ENCODE results near the gene AADACL2. TPM values are rescaled to one million over a fixed set of nuclear protein-coding genes. Genes with fewer than 3 reads are reported as not detected.
"Not testable (repeated sequence)": the region's sequence is repeated elsewhere in the genome, so short reads cannot be mapped to it uniquely, and the experiment has no call there.

The AADACL2 gene
- not detected for total RNA-seq

GRCh38 chr3:151733613-151734012 is at the start of gene AADACL2:
TSS of gene AADACL2 (plus strand) at chr3:151733927. CDS start at chr3:151734036, 109 bp downstream.
- DNase-seq, result no peak

DNA sequence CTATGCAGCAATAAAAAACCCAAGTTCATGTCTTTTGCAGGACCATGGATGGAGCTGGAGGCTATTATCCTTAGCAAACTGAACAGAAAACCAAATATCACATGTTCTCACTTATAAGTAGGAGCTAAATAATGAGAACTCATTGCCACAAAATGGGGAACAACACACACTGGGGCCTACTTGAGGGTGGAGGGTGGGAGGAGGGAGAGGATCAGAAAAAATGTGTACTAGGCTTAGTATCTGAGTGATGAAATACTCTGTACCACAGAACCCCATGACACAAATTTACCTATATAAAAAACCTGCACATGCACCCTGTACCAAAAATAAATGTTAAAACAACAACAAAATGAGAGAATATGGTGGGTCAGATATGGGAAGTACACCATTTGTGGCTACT is 49.6 kb upstream of the AADACL2 start:
- DNase-seq, result no peak

DNA sequence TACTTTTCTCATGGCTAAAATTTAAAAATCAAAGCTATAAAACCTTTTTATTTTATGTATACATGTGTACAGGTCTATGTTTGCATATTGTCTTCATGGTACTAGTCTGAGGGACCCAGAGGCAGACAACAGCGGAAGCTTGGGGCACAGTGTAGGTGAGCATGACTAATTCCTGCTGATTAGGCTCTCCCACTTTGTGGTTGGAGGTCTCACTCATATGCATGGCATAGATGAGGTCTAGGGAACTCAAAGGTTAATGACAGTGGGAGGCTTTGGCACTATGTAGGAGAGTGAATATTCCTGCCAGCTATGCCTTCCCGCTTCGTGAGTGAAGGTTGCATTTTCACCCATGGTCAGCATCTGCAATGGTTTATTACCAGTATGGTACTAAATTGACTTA is 47.5 kb upstream of the AADACL2 start:
- DNase-seq, result no peak

DNA sequence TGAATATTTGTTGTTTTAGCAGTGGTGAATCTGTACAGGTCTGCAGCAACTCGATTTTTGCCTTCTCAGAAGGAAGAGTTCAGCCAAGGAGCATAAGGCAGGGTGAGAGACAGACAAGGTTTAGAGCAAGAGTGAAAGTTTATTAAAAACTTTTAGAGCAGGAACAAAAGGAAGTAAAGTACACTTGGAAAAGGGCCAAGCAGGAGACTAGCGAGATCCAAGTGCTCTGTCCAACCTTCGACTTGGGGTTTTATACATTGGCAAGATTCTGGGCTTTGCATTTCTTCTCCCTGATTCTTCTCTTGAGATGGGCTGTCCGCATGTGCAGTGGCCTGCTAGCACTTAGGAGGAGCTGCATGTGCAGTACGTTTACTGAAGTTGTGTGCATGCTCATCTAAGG is 46.7 kb upstream of the AADACL2 start:
- DNase-seq, result no peak

GRCh38 chr3:151688571-151688970 is 45.2 kb upstream of the AADACL2 start:
- DNase-seq, result no peak

DNA sequence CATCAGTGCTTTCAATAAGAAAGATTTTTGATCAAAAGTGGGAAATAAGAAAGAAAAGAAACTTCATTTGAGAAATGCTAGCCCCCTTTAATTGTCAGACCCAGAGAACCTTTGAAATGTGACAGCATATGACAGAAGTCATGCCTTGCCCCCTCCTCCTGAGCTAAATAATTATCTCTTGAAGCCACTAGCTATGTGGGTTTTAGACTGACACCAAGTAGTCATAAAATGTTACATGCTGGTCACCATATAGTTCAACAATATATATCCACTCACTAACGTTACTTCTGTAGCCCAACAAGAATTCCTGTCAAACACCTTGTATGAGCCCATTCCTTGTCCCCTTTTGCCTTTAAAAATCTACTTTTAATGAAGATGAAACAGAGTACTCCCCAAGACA is 43.1 kb upstream of the AADACL2 start:
- no peak for DNase-seq

- DNase-seq, result no peak
These were observed 36.2 kb upstream of the AADACL2 start for GRCh38 chr3:151697496-151697895.

DNA sequence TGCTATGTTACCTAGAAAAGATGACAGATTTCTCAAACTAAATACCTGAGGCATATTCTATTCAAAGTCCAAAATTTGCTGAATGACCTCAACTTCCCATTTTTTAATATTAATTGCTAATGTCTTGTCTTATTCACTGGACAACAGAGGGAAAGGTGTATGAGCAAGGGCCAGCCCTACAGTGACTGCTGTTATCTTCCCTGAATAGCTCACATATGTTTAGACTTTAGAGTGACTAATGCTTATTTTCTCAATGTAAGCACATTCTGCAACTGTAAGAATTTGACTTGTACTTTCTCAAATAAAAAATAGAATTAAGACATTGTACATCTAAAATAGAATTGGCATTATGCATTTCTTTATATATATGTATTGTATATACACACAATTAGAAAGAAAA is 26.5 kb upstream of the AADACL2 start:
- no peak for DNase-seq

DNA sequence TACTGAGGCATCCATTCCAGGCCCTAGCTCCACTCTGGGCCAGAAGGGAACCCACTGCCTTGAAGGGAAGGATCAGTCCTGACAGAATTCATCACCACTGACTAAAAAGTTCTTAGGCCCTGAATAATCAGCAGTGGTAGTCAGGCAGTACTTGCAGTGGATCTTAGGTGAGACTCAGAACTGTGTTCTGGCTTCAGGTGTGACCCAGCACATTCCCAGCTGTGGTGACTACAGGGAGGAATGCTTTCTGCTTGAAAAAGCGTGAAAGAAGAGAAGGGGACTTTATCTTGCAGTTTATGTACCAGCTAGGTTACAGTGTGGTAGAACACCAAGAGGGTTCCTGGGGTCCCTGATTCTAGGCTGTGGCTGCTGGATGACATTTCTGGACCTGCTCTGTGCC is 24.9 kb upstream of the AADACL2 start:
- no peak for DNase-seq

DNA sequence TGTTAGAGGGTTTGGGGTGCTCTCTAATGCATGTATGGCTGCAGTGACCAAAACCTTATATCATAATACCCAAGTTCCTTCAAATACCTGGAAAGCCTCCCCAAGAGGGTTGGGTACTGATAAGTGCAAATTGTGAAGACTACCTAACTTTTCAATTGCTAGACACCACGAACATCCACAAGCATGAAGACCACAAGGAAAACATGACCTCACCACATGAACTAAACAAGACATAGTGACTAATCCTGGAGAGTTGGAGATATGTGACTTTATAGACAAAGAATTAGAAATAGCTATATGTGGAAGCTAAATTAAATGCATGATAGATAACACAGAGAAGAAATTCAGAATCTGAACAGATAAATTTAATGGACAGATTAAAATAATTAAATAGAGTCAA is 23.9 kb upstream of the AADACL2 start:
- no peak for DNase-seq

GRCh38 chr3:151721294-151721693 is 12.4 kb upstream of the AADACL2 start:
- no peak for DNase-seq

DNA sequence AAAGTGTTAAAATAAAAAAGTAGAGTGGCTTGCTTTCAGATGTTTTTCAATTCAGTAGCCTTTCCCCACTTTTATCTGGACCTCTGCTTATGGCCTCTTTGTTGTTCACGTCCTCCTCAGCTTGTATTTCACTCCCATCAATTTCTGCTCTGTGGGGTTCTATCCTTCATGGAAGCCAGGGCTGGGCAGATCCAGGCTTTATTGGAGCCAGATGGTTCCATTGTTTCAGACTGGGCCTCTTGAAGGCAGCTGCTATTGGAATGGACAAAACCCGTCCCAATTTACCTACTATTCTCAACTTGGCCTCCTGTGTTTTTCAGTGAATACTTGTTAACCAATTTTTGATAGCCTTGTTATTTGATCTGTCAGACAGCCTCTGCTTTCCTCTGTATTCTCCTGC is 10.9 kb upstream of the AADACL2 start:
- no peak for DNase-seq

- no peak for DNase-seq
These were observed 8.9 kb upstream of the AADACL2 start for GRCh38 chr3:151724576-151725562.

DNA sequence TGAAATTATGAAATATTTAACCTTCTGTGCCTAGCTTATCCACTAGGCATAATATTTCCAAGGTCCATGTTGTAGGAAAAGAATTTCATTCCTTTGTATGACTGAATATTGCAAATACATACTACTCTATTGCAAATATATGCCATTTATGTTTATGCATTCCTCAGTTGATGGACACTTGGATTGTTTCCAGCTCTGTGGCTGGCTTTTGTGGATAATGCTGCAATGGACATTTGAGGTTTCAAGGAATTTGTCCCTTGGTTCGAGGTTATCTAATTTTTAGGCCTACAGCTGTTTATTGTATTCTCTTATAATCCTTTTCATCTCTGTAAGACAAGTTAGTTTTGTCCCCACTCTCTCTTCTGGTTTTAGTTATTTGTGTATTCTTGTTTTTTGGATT is 7.7 kb upstream of the AADACL2 start:
- no peak for DNase-seq

- DNase-seq, result no peak
These were observed 866 bp upstream of the AADACL2 start for GRCh38 chr3:151732861-151733260.

GRCh38 chr3:151740581-151740980 is 6.9 kb downstream of the AADACL2 start:
- DNase-seq, result no peak

- no peak for DNase-seq
These were observed 10.1 kb downstream of the AADACL2 start for GRCh38 chr3:151743855-151744254.

DNA sequence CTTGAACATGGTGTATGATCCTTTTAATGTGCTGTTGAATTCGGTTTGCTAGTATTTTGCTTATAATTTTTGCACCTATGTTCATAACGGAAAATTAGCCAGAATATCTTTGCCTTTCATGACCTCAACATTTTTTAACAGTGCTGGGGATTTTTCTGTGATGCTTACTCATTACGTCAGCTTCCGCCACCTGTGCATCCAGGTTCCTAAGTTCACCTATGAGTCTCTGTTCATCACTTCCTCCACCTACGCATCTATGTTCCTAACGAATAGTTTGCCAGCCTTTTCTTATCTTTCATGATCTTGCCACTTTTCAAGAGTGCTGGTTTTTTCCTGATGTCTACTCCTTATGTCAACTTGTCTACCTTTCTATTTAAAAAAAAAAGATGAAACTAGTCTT is 16.5 kb downstream of the AADACL2 start:
- no peak for DNase-seq

DNA sequence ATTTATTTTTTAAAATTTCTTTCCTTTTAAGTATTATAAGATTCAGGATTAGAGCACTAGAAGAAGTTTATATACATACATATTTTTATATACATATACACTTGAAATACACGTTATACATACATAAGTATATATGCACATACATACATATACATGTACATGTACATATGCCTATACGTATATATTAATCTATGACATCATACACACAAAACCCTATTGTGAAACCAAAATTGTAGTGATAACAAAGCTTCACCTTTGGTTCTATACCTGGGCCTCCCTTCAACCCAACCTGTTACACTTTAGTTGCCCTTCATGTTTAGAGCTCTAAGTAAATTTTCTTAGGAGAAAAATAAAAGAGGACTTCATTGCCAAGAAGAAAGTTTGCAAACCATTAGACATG is 17.0 kb downstream of the AADACL2 start:
- DNase-seq, result no peak

DNA sequence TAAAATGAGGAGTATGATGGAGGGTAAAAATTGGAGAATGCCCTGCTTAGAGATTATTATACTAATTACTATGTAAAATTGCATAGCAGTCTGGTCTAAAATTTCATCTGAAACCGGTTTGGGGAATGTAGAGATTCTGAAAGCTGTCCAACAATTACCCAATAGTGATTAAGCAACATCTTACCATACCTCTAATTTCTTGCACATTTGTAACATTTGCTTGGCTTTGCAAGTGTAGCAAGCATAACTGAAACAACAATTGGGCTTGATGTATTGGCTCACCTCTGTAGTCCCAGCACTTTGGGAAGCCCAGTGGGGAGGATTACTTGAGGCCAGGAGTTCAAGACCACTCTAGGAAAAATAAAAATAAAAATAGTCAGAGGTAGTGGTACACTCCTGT is 17.4 kb downstream of the AADACL2 start:
- no peak for DNase-seq

DNA sequence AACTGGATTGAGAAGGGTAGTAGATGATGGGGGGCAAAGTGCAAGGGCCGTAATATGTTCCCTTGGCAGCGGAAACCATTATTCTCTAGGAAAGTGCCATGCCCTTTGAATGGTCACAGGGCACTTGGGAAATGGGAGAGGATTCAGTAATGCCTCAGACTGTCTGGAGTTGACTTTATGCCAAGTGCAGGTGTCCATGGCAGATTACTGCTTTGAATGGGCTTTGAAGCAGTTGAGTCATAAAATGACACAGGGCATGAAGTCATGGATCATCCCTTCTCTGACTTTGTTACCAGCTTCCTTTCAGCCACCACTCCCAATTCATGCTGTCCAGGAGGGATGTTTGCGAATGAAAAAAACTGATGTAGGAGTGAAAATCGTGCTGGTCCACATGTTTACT is 20.1 kb downstream of the AADACL2 start:
- DNase-seq, result no peak

DNA sequence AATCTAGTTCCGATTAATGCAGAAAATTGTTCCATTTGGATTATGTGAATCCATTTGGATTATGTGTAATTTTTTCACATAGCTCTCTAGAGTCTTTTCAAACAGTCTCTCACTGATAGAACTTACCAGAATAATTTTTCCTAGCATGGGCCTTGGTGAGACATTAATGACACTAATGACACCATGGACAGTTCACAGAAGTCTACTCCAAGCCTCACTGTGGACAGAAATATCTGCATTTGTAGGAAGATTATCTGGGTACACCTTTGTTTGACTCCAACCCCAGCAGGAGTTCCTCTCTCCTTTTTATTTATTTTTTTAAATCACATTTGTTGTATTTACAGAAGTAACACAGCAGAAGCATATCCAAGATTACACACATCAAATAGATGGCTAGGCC is 27.9 kb downstream of the AADACL2 start:
- no peak for DNase-seq

DNA sequence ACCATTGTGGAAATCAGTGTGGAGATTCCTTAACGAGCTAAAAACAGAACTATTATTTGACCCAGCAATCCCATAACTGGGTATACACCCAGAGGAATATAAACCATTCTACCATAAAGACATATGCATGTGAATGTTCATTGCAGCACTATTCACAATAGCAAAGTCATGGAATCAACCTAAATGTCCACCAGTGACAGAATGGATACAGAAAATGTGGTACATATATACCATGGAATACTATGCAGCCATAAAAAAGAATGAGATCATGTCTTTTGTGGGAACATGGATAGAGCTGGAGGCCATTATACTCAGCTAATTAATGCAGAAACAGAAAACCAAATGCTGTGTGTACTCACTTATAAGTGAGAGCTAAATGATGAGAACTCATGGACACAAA is 31.0 kb downstream of the AADACL2 start:
- not testable (repeated sequence) for DNase-seq

GRCh38 chr3:151765685-151766084 is 32.0 kb downstream of the AADACL2 start:
- DNase-seq, result no peak
